H1 (cell line): ENCODE results near the gene RNF20. TPM values are rescaled to one million over a fixed set of nuclear protein-coding genes. Genes with fewer than 3 reads are reported as not detected.

Experiments
- CTCF ChIA-PET: fragments of 300-600 bp; sonication (Branson Sonifier 250); formaldehyde crosslinking; loops from one replicate; lab custom pipeline; 2021; ENCODE audit not compliant: partially characterized antibody; lab: Charles Lee
- POLR2A ChIA-PET: fragments of 300-600 bp; sonication (Branson Sonifier 250); formaldehyde crosslinking; loops from one replicate; lab custom pipeline; 2021; ENCODE audit warnings: inconsistent platforms; ENCODE audit not compliant: partially characterized antibody; lab: Charles Lee
- DNase-seq, 2 experiments: peaks; one replicate each; pipeline versions ENCODE4 v3.0.0 to v3.0.0-alpha.2; 2010 to 2022; ENCODE audit warnings: low spot score in 2 of 2, low read depth in 1 of 2, mixed read lengths in 1 of 2
- FAIRE-seq: peaks from 2 replicates; lab custom pipeline; 2011; peaks lifted over from hg19 to GRCh38; lab: Jason Lieb, UNC
- H2AFZ ChIP-seq: 2 replicates; pipeline ENCODE4 v1.8.1; 2012; ENCODE audit warnings: low read length, inconsistent platforms
- H2AK5ac ChIP-seq: 2 replicates; pipeline ENCODE4 v1.6.1; 2013; ENCODE audit warnings: low read depth, low read length
- H2BK120ac ChIP-seq: replicated peaks from 2 replicates; pipeline ENCODE3; 2013; ENCODE audit warnings: low read depth, low read length, inconsistent platforms
- H2BK12ac ChIP-seq: 2 replicates; pipeline ENCODE4 v1.6.1; 2013; ENCODE audit warnings: low read depth, low read length
- H2BK15ac ChIP-seq: 2 replicates; pipeline ENCODE4 v1.6.1; 2013; ENCODE audit warnings: low read length
- H2BK20ac ChIP-seq: 2 replicates; pipeline ENCODE4 v1.6.1; 2013; ENCODE audit warnings: low read length
- H2BK5ac ChIP-seq: 2 replicates; pipeline ENCODE4 v1.6.1; 2013; ENCODE audit warnings: low read depth, low read length
- H3K14ac ChIP-seq: 2 replicates; pipeline ENCODE4 v1.6.1; 2013; ENCODE audit warnings: inconsistent platforms; ENCODE audit not compliant: insufficient read length
- H3K18ac ChIP-seq: 2 replicates; pipeline ENCODE4 v1.6.1; 2013; ENCODE audit warnings: low read length; ENCODE audit errors: extremely low read depth
- H3K23ac ChIP-seq: 2 replicates; pipeline ENCODE4 v1.6.1; 2013; ENCODE audit warnings: inconsistent platforms; ENCODE audit not compliant: insufficient read length
- H3K23me2 ChIP-seq: 2 replicates; pipeline ENCODE4 v1.6.1; 2013; ENCODE audit warnings: low read depth, low read length
- H3K27ac ChIP-seq: 2 replicates; pipeline ENCODE4 v1.6.1; 2011; ENCODE audit warnings: low read depth, low read length, inconsistent platforms
- H3K27me3 ChIP-seq, 4 experiments: replicated peaks in 1 of 4; 1 replicate in 1 of 4; 2 replicates in 3 of 4; pipeline versions ENCODE4 v1.6.1 to v1.8.1; 2011 to 2013; ENCODE audit warnings: low read length in 3 of 4, mild to moderate bottlenecking in 3 of 4, inconsistent platforms in 2 of 4, mixed read lengths in 2 of 4, moderate library complexity in 1 of 4; ENCODE audit not compliant: control insufficient read depth in 3 of 4, insufficient read depth in 3 of 4; ENCODE audit errors: extremely low read depth in 1 of 4
- H3K36me3 ChIP-seq, 4 experiments: 2 replicates each; pipeline versions ENCODE4 v1.6.1 to v1.8.1; 2011 to 2013; ENCODE audit warnings: mild to moderate bottlenecking in 4 of 4, low read length in 3 of 4, moderate library complexity in 2 of 4, control low read depth in 1 of 4, inconsistent platforms in 1 of 4; ENCODE audit not compliant: insufficient read depth in 4 of 4, control insufficient read depth in 2 of 4
- H3K4ac ChIP-seq: replicated peaks from 2 replicates; pipeline ENCODE3; 2013; ENCODE audit warnings: low read length, low read depth, mixed read lengths, inconsistent platforms; ENCODE audit not compliant: insufficient read length
- H3K4me1 ChIP-seq, 4 experiments: replicated peaks in 1 of 4; 1 replicate in 1 of 4; 2 replicates in 3 of 4; pipeline versions ENCODE4 v1.6.1 to v1.8.1; 2011 to 2013; ENCODE audit warnings: low read length in 3 of 4, inconsistent platforms in 2 of 4, mixed read lengths in 1 of 4; ENCODE audit not compliant: insufficient read depth in 4 of 4, control insufficient read depth in 3 of 4
- H3K4me2 ChIP-seq, 2 experiments: 2 replicates each; pipeline versions ENCODE4 v1.6.1 to v1.8.1; 2011 to 2013; ENCODE audit warnings: low read depth in 2 of 2, low read length in 2 of 2, control low read depth in 1 of 2, inconsistent platforms in 1 of 2, mild to moderate bottlenecking in 1 of 2; ENCODE audit not compliant: insufficient read depth in 1 of 2
- H3K4me3 ChIP-seq, 4 experiments: fragments of 200-600, 300-600 bp in 1 of 4; sonication (generic), shearing (Covaris generic), sonication (Bioruptor Twin) in 1 of 4; 2 replicates each; pipeline versions ENCODE4 v1.5.1 to v1.8.1; 2011 to 2016; ENCODE audit warnings: low read length in 4 of 4, low read depth in 3 of 4, control low read depth in 2 of 4, inconsistent platforms in 2 of 4, mild to moderate bottlenecking in 2 of 4, mixed read lengths in 1 of 4, moderate library complexity in 1 of 4; ENCODE audit not compliant: insufficient read depth in 2 of 4; ENCODE audit errors: extremely low read depth in 1 of 4
- H3K56ac ChIP-seq: replicated peaks from 2 replicates; pipeline ENCODE3; 2013; ENCODE audit warnings: low read depth, mild to moderate bottlenecking, mixed read lengths, low read length, inconsistent platforms; ENCODE audit not compliant: insufficient read length
- H3K79me1 ChIP-seq: 2 replicates; pipeline ENCODE4 v1.6.1; 2013; ENCODE audit warnings: low read depth, low read length, control low read depth
- H3K79me2 ChIP-seq, 2 experiments: 2 replicates each; pipeline versions ENCODE4 v1.6.1 to v1.8.1; 2012 to 2013; ENCODE audit warnings: low read length in 2 of 2, mild to moderate bottlenecking in 2 of 2, inconsistent platforms in 1 of 2; ENCODE audit not compliant: insufficient read depth in 2 of 2, control insufficient read depth in 1 of 2
- H3K9ac ChIP-seq, 4 experiments: replicated peaks in 1 of 4; 1 replicate in 1 of 4; 2 replicates in 3 of 4; pipeline versions ENCODE4 v1.6.1 to v1.8.1; 2011 to 2013; ENCODE audit warnings: low read depth in 3 of 4, low read length in 3 of 4, control low read depth in 2 of 4, mild to moderate bottlenecking in 2 of 4, moderate library complexity in 2 of 4, inconsistent platforms in 1 of 4; ENCODE audit errors: extremely low read depth in 1 of 4
- H3K9me3 ChIP-seq, 2 experiments: 2 replicates each; pipeline versions ENCODE4 v1.6.1 to v1.8.1; 2012 to 2013; ENCODE audit warnings: mild to moderate bottlenecking in 2 of 2, moderate library complexity in 2 of 2, control low read depth in 1 of 2, inconsistent platforms in 1 of 2, low read depth in 1 of 2, low read length in 1 of 2, mixed read lengths in 1 of 2; ENCODE audit not compliant: insufficient read depth in 2 of 2
- H4K20me1 ChIP-seq, 2 experiments: replicated peaks in 1 of 2; 2 replicates each; pipeline versions ENCODE3 to v1.8.1; 2011 to 2013; ENCODE audit warnings: inconsistent platforms in 2 of 2, low read length in 2 of 2, mild to moderate bottlenecking in 1 of 2; ENCODE audit not compliant: insufficient read depth in 2 of 2, control insufficient read depth in 1 of 2
- H4K5ac ChIP-seq: 2 replicates; pipeline ENCODE4 v1.6.1; 2013; ENCODE audit warnings: low read length, low read depth, mixed read lengths, inconsistent platforms; ENCODE audit not compliant: insufficient read length
- H4K8ac ChIP-seq: 2 replicates; pipeline ENCODE4 v1.8.0; 2013; ENCODE audit warnings: mild to moderate bottlenecking, moderate library complexity, low read length, inconsistent platforms; ENCODE audit not compliant: insufficient read depth; ENCODE audit errors: extremely low read depth
- H4K91ac ChIP-seq: replicated peaks from 2 replicates; pipeline ENCODE3; 2013; ENCODE audit warnings: low read length, mixed read lengths, inconsistent platforms; ENCODE audit not compliant: insufficient read length
- CTBP2 ChIP-seq: IDR thresholded peaks from 2 replicates; pipeline ENCODE4 v1.7.0; 2011; ENCODE audit warnings: borderline replicate concordance, mild to moderate bottlenecking, moderate library complexity, mixed read lengths, low read length; ENCODE audit not compliant: insufficient read depth, insufficient read length
- FOSL1 ChIP-seq: IDR thresholded peaks from 2 replicates; pipeline ENCODE4 v1.6.1; 2011; ENCODE audit warnings: mild to moderate bottlenecking, low read depth, low read length, moderate library complexity; ENCODE audit not compliant: insufficient read depth
- JUN ChIP-seq: IDR thresholded peaks from 2 replicates; pipeline ENCODE4 v1.6.1; 2011; ENCODE audit warnings: low read depth, mild to moderate bottlenecking, improper control_type of control experiment, low read length
- NANOG ChIP-seq: IDR thresholded peaks from 2 replicates; pipeline ENCODE4 v1.6.1; 2011; ENCODE audit warnings: low read length, low read depth, mild to moderate bottlenecking, inconsistent platforms; ENCODE audit not compliant: insufficient read depth, poor library complexity, severe bottlenecking
- NRF1 ChIP-seq: IDR thresholded peaks from 2 replicates; pipeline ENCODE4 v1.6.1; 2011; ENCODE audit warnings: mild to moderate bottlenecking, low read depth, low read length, improper control_type of control experiment
- RNF2 ChIP-seq: fragments of 200-900, 300-1000 bp; sonication (generic); IDR thresholded peaks from 2 replicates; pipeline ENCODE4 v1.7.1; 2016; ENCODE audit warnings: borderline replicate concordance, low read depth, mild to moderate bottlenecking, antibody characterized with exemption, low read length; ENCODE audit not compliant: poor library complexity, severe bottlenecking; ENCODE audit errors: missing control alignments
- RXRA ChIP-seq: IDR thresholded peaks from 2 replicates; pipeline ENCODE4 v1.6.1; 2011; ENCODE audit warnings: low read depth, mild to moderate bottlenecking, low read length, moderate library complexity; ENCODE audit not compliant: insufficient read depth
- SP4 ChIP-seq: IDR thresholded peaks from 2 replicates; pipeline ENCODE4 v1.6.1; 2012; ENCODE audit warnings: low read length, inconsistent platforms
- SRF ChIP-seq: IDR thresholded peaks from 2 replicates; pipeline ENCODE4 v1.6.1; 2011; ENCODE audit warnings: mild to moderate bottlenecking, low read depth, low read length, moderate library complexity
- polyA plus RNA-seq, 7 experiments: library from polyadenylated mRNA; depleted of rRNA in 3 of 7; stranded (reverse) in 5 of 7; unstranded in 2 of 7; fragments of >200 nt in 5 of 7; fragments of 200-250 nt in 2 of 7; gene quantifications; 1 replicate in 5 of 7; 2 replicates in 1 of 7; 4 replicates in 1 of 7; pipeline versions ENCODE4 v1.2.1 to v1.2.3, GENCODE V29; 2011 to 2013; ENCODE audit warnings: missing spikeins in 2 of 7, mixed read lengths in 2 of 7
- total RNA-seq: library from RNA; stranded (reverse); fragmentation: NEBNext Ultra II Directional; extraction: Animal tissue kit (Norgen Biotek cat#: 25700); gene quantifications from 2 replicates; pipeline ENCODE4 v1.2.1, GENCODE V29; 2021
- TF ChIP-seq, protein P1 (sequence below): IDR thresholded peaks from 2 replicates; pipeline ENCODE4 v1.6.1; 2012; ENCODE audit warnings: low read length, inconsistent platforms

The RNF20 gene
- total and polyA plus RNA-seq, 2 of the 8 experiments (the other 6 are each of a cell fraction or from before 2014, with no cell fraction given), result 9.4 to 65.2 TPM

DNA sequence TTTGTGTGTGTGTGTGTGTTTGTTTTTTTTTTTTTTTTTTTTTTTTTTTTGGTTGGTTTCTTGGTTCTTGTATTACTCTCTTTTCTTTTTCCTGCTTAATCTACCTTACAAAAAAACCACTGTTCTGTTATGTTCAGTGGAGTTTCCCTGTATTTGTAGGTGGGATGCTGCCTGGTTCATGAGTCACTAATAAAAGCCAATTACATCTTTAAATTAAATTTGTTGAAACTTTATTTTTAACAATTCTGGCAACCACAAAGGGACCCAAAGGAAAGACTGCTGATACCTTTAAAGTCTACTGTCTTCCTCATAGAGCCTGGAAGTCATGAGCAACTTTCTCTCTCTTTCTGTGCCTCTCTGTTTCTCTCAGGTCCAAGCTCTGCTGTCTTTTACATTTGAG is 29.5 kb upstream of the RNF20 start:
- Histone ChIP-seq H3K9me3 (no peaks in the 10 kb centered on the region), H2BK15ac (no peak overlapping the region), H3K4me3 (no peak overlapping the region), H3K27me3 (no peaks in the 10 kb centered on the region), H2BK5ac (no peak overlapping the region), H3K79me1 (no peaks in the 10 kb centered on the region), H3K36me3 (no peaks in the 10 kb centered on the region), H3K23ac (no peak overlapping the region), H4K20me1 (no peaks in the 10 kb centered on the region), H3K56ac (no peak overlapping the region), H3K4me2 (no peak overlapping the region), H3K9ac (no peak overlapping the region), H4K91ac (no peak overlapping the region), H3K4me1 (no peaks in the 10 kb centered on the region), H4K5ac (no peak overlapping the region), H2BK12ac (no peak overlapping the region), H3K4ac (no peak overlapping the region), H2AFZ (no peak overlapping the region), H2AK5ac (no peak overlapping the region), H2BK20ac (no peak overlapping the region), H3K23me2 (no peaks in the 10 kb centered on the region), H3K18ac (no peak overlapping the region), H3K14ac (no peak overlapping the region), H4K8ac (no peak overlapping the region), H3K27ac (no peak overlapping the region), H3K79me2 (no peaks in the 10 kb centered on the region), H2BK120ac (no peak overlapping the region)
- FAIRE-seq, result no peak
- ChIA-PET POLR2A (no interaction called here), CTCF (interaction anchor here (0.9 to 5.3 kb wide), 3 partner anchors 12 to 45 kb away, joined by 3 to 20 read pairs (median 3); no protein-coding TSS in a partner anchor)
- DNase-seq, result no peak
- TF ChIP-seq SP4 (no peak), RNF2 (no peak), NANOG (no peak), FOSL1 (no peak), CTBP2 (no peak), SRF (no peak), NRF1 (no peak), RXRA (no peak), JUN (no peak)
- TF ChIP-seq, protein P1, sequence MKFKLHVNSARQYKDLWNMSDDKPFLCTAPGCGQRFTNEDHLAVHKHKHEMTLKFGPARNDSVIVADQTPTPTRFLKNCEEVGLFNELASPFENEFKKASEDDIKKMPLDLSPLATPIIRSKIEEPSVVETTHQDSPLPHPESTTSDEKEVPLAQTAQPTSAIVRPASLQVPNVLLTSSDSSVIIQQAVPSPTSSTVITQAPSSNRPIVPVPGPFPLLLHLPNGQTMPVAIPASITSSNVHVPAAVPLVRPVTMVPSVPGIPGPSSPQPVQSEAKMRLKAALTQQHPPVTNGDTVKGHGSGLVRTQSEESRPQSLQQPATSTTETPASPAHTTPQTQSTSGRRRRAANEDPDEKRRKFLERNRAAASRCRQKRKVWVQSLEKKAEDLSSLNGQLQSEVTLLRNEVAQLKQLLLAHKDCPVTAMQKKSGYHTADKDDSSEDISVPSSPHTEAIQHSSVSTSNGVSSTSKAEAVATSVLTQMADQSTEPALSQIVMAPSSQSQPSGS, result no peak
